Mesothelial cell of epicardium (in vitro differentiated cells): Measurements from ENCODE around the gene COL27A1. TPM values are rescaled to one million over a fixed set of nuclear protein-coding genes. Genes with fewer than 3 reads are reported as not detected.

Source experiments
- DNase-seq, 2 experiments: peaks; one replicate each; pipeline ENCODE4 v3.0.0; 2021; ENCODE audit warnings: low spot score in 2 of 2; ENCODE audit not compliant: unreplicated experiment in 2 of 2
- H3K27ac Mint-ChIP-seq: 2 replicates; pipeline ENCODE4 v1.8.0; 2021; ENCODE audit warnings: mixed read lengths
- H3K27me3 Mint-ChIP-seq: 2 replicates; pipeline ENCODE4 v1.8.0; 2021; ENCODE audit warnings: low read depth, mixed read lengths
- H3K36me3 Mint-ChIP-seq: 2 replicates; pipeline ENCODE4 v1.8.0; 2021; ENCODE audit warnings: mixed read lengths
- H3K4me1 Mint-ChIP-seq: 2 replicates; pipeline ENCODE4 v1.8.0; 2021; ENCODE audit warnings: mixed read lengths
- H3K4me3 Mint-ChIP-seq: 2 replicates; pipeline ENCODE4 v1.8.0; 2021; ENCODE audit warnings: mild to moderate bottlenecking, moderate library complexity, mixed read lengths
- H3K9me3 Mint-ChIP-seq: 2 replicates; pipeline ENCODE4 v1.8.0; 2021; ENCODE audit warnings: mixed read lengths
- CTCF ChIP-seq: fragments of 200-600 bp; sonication (generic); IDR thresholded peaks from one replicate; pipeline ENCODE4 v1.5.0; 2021; ENCODE audit warnings: antibody characterized with exemption; ENCODE audit not compliant: unreplicated experiment
- total RNA-seq: library from RNA; stranded (reverse); gene quantifications from 3 replicates; pipeline ENCODE4 v1.2.1, GENCODE V29; 2021

COL27A1 gene
- total RNA-seq, 1 donor from 2014 or later: 138 TPM

- Mint-ChIP-seq H3K36me3 (peaks cover 53% of the 10 kb centered on the region), H3K9me3 (no peaks in the 10 kb centered on the region), H3K27ac (no peak overlapping the region), H3K4me3 (no peak overlapping the region), H3K4me1 (peaks cover 10% of the 10 kb centered on the region), H3K27me3 (no peaks in the 10 kb centered on the region)
- TF ChIP-seq CTCF: no peak
- no peak for DNase-seq
These were observed 190.2 kb downstream of the COL27A1 start for GRCh38 chr9:114345493-114346065.

GRCh38 chr9:114346146-114346545, 190.8 kb downstream of the COL27A1 start:
- Mint-ChIP-seq H3K9me3 (no peaks in the 10 kb centered on the region), H3K27ac (no peak overlapping the region), H3K27me3 (no peaks in the 10 kb centered on the region), H3K4me3 (no peak overlapping the region), H3K4me1 (peaks cover 10% of the 10 kb centered on the region), H3K36me3 (peaks cover 53% of the 10 kb centered on the region)
- TF ChIP-seq CTCF: no peak
- no peak for DNase-seq

GRCh38 chr9:114347675-114348074, 192.3 kb downstream of the COL27A1 start:
- no peak overlapping the region for H3K27ac Mint-ChIP-seq
- peaks cover 49% of the 10 kb centered on the region for H3K36me3 Mint-ChIP-seq

GRCh38 chr9:114348261-114348905, 193.0 kb downstream of the COL27A1 start:
- H3K27ac Mint-ChIP-seq: peak overlapping the region; percentile 68
- peaks cover 49% of the 10 kb centered on the region for H3K36me3 Mint-ChIP-seq
- no peaks in the 10 kb centered on the region for H3K27me3 Mint-ChIP-seq
- DNase-seq: no peak
- H3K4me1 Mint-ChIP-seq: peaks cover 10% of the 10 kb centered on the region
- no peak overlapping the region for H3K4me3 Mint-ChIP-seq
- no peaks in the 10 kb centered on the region for H3K9me3 Mint-ChIP-seq
- no peak for TF ChIP-seq CTCF

More at GRCh38 chr9:114347675-114348074, 192.3 kb downstream of the COL27A1 start:
- no peak for TF ChIP-seq CTCF
- Mint-ChIP-seq H3K27me3 (no peaks in the 10 kb centered on the region), H3K9me3 (no peaks in the 10 kb centered on the region), H3K4me1 (peaks cover 10% of the 10 kb centered on the region), H3K4me3 (no peak overlapping the region)
- DNase-seq: no peak

GRCh38 chr9:114348906-114349482, 193.7 kb downstream of the COL27A1 start:
- Mint-ChIP-seq H3K9me3 (no peaks in the 10 kb centered on the region), H3K4me3 (no peak overlapping the region), H3K36me3 (peaks cover 45% of the 10 kb centered on the region), H3K27me3 (no peaks in the 10 kb centered on the region), H3K4me1 (peaks cover 10% of the 10 kb centered on the region), H3K27ac (peak overlapping the region; percentile 68)
- no peak for TF ChIP-seq CTCF
- DNase-seq: no peak
